Measurements from ENCODE around the gene IRF6. TPM values are rescaled to one million over a fixed set of nuclear protein-coding genes. Genes with fewer than 3 reads are reported as not detected.
A peak's percentile ranks its signal among the peaks of the same experiment; 100 is the strongest.

Gene IRF6
- total and polyA plus RNA-seq, 5 donors from 2014 or later: 0.21 to 1.9 (median 0.86) TPM

DNA sequence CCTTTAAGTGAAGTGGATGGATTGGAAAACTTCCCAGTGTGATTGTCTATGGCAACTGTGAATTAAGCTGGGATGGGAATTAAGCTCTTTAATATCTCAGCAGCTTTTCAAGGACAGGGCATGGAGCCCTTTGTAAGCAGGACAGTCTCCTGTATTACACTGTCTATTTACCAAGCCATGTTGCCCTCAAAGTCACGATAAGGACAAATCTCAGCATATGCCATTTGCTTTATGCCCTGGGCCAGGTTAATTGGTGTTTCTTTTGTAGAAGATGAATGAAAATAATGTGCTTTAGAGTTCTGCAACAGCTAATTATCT is 39.4 kb upstream of the IRF6 start:
- Histone ChIP-seq H3K27me3 (ENCODE audit: control insufficient read depth, insufficient read depth, low read length) (no peaks in the 10 kb centered on the region), H3K36me3 (ENCODE audit: control insufficient read depth, insufficient read depth, low read length) (peaks cover 88% of the 10 kb centered on the region), H3K9me3 (ENCODE audit: control insufficient read depth in 2 of 2, low read length in 2 of 2) (no peaks in the 10 kb centered on the region), H3K27ac (ENCODE audit: insufficient read depth, low read length, poor library complexity, severe bottlenecking) (no peak overlapping the region), H3K4me1 (ENCODE audit: control insufficient read depth, insufficient read depth, low read length, poor library complexity, severe bottlenecking) (no peaks in the 10 kb centered on the region), H3K4me3 (ENCODE audit: low read depth, low read length) (no peak overlapping the region)
- Mint-ChIP-seq H3K36me3 (peaks cover 58% of the 10 kb centered on the region), H3K27ac (no peak overlapping the region), H3K27me3 (no peaks in the 10 kb centered on the region), H3K9me3 (no peaks in the 10 kb centered on the region), H3K4me1 (peaks cover 4 to 30% (median 16%) of the 10 kb centered on the region in 4 donors), H3K4me3 (no peak overlapping the region)
- no peak for ATAC-seq (ENCODE audit: low read depth in 2 of 2)
- no peak for DNase-seq

DNA sequence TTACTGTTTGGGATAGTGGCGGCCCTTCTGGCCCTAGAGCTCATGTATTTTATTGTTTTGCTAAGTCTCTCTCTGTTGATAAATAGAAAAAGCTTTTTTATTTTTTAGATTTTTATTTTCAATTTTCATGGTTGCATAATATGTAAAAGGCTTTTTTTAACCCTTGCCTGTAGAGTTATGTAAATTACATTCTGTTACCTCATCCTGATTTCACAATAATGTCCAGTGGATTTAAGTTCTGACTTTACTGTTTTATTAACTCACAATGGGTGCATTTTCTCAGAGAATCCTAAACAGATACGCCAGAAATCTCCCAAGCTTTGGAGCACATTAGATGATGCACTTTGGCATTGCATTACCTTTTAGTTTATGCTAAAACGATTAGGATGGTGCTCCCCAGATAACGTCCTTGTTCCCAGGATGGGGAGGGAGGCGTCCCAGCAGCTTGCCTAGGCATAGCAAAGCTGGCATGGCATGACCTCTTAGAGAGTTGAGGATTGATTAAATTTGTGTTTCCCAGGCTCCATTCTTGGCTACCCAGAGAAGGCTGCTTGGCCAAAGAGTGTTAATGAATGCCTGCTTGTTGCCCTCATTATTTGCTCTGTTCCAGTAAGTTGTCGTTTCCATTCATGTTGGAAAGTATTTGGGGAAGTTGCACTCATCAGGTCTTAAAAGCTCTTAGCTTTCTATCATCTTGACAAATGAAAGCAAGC is 38.9 kb upstream of the IRF6 start:
- H3K27me3 Mint-ChIP-seq: no peaks in the 10 kb centered on the region
- no peaks in the 10 kb centered on the region for H3K27me3 ChIP-seq (ENCODE audit: control insufficient read depth, insufficient read depth, low read length)
- H3K9me3 ChIP-seq (ENCODE audit: control insufficient read depth in 2 of 2, low read length in 2 of 2): no peaks in the 10 kb centered on the region
- H3K36me3 ChIP-seq (ENCODE audit: control insufficient read depth, insufficient read depth, low read length): peaks cover 88% of the 10 kb centered on the region
- ATAC-seq (ENCODE audit: low read depth in 2 of 2) (no peak), DNase-seq (no peak)
- H3K36me3 Mint-ChIP-seq: peaks cover 57% of the 10 kb centered on the region
- peaks cover 9 to 30% (median 21%) of the 10 kb centered on the region in 4 donors for H3K4me1 Mint-ChIP-seq
- no peak overlapping the region for H3K4me3 Mint-ChIP-seq
- H3K27ac ChIP-seq (ENCODE audit: insufficient read depth, low read length, poor library complexity, severe bottlenecking): no peak overlapping the region
- H3K4me3 ChIP-seq (ENCODE audit: low read depth, low read length): no peak overlapping the region
- H3K4me1 ChIP-seq (ENCODE audit: control insufficient read depth, insufficient read depth, low read length, poor library complexity, severe bottlenecking): no peaks in the 10 kb centered on the region
- no peaks in the 10 kb centered on the region for H3K9me3 Mint-ChIP-seq
- H3K27ac Mint-ChIP-seq: peak overlapping the region in 1 of 3 donors; percentile 17

DNA sequence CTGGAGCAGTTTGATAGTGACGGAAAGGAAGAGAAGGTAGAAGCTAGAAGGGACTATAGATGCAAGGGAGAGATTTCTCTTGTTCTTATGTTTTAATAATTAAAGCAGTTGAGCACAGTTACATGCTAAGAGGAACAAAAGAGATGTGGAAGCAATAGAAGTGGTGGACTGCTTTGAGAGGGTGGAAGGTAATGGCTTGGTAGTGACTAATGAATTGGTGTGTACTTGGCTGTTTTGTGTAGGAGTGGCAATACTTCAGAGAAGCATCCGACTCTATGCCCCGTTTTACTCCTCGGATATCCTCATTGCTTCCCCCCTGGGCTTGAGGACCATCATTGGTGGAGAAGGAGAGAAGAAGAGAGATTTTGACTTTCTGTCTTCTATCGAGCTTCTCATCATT is 34.7 kb upstream of the IRF6 start:
- no peaks in the 10 kb centered on the region for H3K4me1 ChIP-seq (ENCODE audit: control insufficient read depth, insufficient read depth, low read length, poor library complexity, severe bottlenecking)
- H3K36me3 ChIP-seq (ENCODE audit: control insufficient read depth, insufficient read depth, low read length): peaks cover 96% of the 10 kb centered on the region
- H3K27me3 Mint-ChIP-seq: no peaks in the 10 kb centered on the region
- H3K4me3 ChIP-seq (ENCODE audit: low read depth, low read length): no peak overlapping the region
- H3K4me1 Mint-ChIP-seq: peaks cover 18 to 23% (median 21%) of the 10 kb centered on the region in 4 donors
- H3K27ac ChIP-seq (ENCODE audit: insufficient read depth, low read length, poor library complexity, severe bottlenecking): no peak overlapping the region
- H3K9me3 Mint-ChIP-seq: no peaks in the 10 kb centered on the region
- DNase-seq (no peak), ATAC-seq (ENCODE audit: low read depth in 2 of 2) (no peak)
- H3K4me3 Mint-ChIP-seq: no peak overlapping the region
- H3K9me3 ChIP-seq (ENCODE audit: control insufficient read depth in 2 of 2, low read length in 2 of 2): no peaks in the 10 kb centered on the region
- peaks cover 77% of the 10 kb centered on the region for H3K36me3 Mint-ChIP-seq
- peak overlapping the region; percentile 27 to 76 (median 51) for H3K27ac Mint-ChIP-seq
- no peaks in the 10 kb centered on the region for H3K27me3 ChIP-seq (ENCODE audit: control insufficient read depth, insufficient read depth, low read length)

DNA sequence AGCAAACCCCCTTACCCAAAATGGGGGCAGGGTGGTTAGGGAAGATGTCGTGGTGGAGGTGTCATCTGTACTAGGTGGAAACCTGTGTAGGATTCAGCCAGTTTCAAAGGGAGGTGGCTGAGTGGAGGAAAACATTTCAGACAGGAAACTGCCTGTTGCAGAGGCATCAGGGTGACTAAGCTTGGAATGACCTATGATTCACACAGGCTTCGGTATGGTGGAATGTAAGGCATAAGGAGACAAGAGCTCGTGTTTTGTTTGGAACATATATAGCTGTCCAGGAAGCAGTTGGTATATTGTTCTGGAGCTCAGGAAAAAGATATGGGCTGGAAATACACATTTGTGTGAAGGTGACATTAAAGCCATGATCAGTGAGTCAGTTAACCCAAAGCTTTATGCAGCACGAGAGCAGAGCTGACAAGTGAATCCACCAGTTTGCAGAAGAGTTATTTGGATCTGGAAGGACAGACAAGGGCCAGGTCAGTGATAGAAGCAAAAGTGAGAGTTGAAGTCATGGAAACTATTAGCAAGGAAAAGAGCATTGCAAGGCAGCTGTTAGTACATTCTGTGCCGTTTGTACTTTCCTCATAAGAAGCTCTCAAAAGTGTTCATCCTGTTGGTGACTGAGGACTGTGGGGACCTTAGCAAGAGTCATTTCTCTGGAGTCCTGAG is 34.1 kb upstream of the IRF6 start:
- H3K4me3 Mint-ChIP-seq: no peak overlapping the region

DNA sequence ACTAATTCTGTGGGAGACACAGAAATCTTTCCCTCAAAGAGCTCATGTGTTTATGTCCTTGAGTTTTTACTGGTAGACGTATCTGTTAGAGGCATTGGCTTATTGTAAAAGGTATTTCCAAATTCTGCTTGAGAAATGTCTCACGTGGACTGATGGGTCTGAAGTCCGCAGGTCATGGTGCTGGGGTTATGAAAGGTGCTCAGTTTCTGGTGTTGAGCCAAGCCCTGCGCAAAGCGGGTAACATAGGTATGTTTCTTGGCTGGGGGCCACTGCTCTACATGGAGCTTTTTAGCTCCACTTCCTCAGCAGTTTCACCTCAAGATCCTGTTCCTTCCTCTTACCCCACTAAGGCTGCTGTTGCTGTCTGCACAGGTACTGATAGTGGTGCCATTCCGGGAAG is 32.6 kb upstream of the IRF6 start:
- DNase-seq (no peak), ATAC-seq (ENCODE audit: low read depth in 2 of 2) (no peak)
- no peaks in the 10 kb centered on the region for H3K9me3 Mint-ChIP-seq
- H3K36me3 ChIP-seq (ENCODE audit: control insufficient read depth, insufficient read depth, low read length): peaks cover 99% of the 10 kb centered on the region
- H3K9me3 ChIP-seq (ENCODE audit: control insufficient read depth in 2 of 2, low read length in 2 of 2): no peaks in the 10 kb centered on the region
- H3K27me3 Mint-ChIP-seq: no peaks in the 10 kb centered on the region
- no peak overlapping the region for H3K4me3 ChIP-seq (ENCODE audit: low read depth, low read length)
- peaks cover 26 to 33% (median 32%) of the 10 kb centered on the region in 4 donors for H3K4me1 Mint-ChIP-seq
- H3K27ac Mint-ChIP-seq: peak overlapping the region in 1 of 3 donors; percentile 38
- H3K4me3 Mint-ChIP-seq: no peak overlapping the region
- H3K27ac ChIP-seq (ENCODE audit: insufficient read depth, low read length, poor library complexity, severe bottlenecking): no peak overlapping the region
- H3K36me3 Mint-ChIP-seq: peaks cover 81% of the 10 kb centered on the region
- H3K4me1 ChIP-seq (ENCODE audit: control insufficient read depth, insufficient read depth, low read length, poor library complexity, severe bottlenecking): no peaks in the 10 kb centered on the region
- H3K27me3 ChIP-seq (ENCODE audit: control insufficient read depth, insufficient read depth, low read length): no peaks in the 10 kb centered on the region

More for the DNA sequence above, 34.1 kb upstream of the IRF6 start:
- Histone ChIP-seq H3K4me1 (ENCODE audit: control insufficient read depth, insufficient read depth, low read length, poor library complexity, severe bottlenecking) (no peaks in the 10 kb centered on the region), H3K9me3 (ENCODE audit: control insufficient read depth in 2 of 2, low read length in 2 of 2) (no peaks in the 10 kb centered on the region), H3K4me3 (ENCODE audit: low read depth, low read length) (no peak overlapping the region), H3K27ac (ENCODE audit: insufficient read depth, low read length, poor library complexity, severe bottlenecking) (no peak overlapping the region), H3K36me3 (ENCODE audit: control insufficient read depth, insufficient read depth, low read length) (peaks cover 97% of the 10 kb centered on the region), H3K27me3 (ENCODE audit: control insufficient read depth, insufficient read depth, low read length) (no peaks in the 10 kb centered on the region)
- H3K36me3 Mint-ChIP-seq: peaks cover 78% of the 10 kb centered on the region
- no peaks in the 10 kb centered on the region for H3K27me3 Mint-ChIP-seq
- peaks cover 21 to 27% (median 22%) of the 10 kb centered on the region in 4 donors for H3K4me1 Mint-ChIP-seq
- DNase-seq (no peak), ATAC-seq (ENCODE audit: low read depth in 2 of 2) (no peak)
- peak overlapping the region; percentile 38 to 76 (median 51) for H3K27ac Mint-ChIP-seq
- no peaks in the 10 kb centered on the region for H3K9me3 Mint-ChIP-seq

DNA sequence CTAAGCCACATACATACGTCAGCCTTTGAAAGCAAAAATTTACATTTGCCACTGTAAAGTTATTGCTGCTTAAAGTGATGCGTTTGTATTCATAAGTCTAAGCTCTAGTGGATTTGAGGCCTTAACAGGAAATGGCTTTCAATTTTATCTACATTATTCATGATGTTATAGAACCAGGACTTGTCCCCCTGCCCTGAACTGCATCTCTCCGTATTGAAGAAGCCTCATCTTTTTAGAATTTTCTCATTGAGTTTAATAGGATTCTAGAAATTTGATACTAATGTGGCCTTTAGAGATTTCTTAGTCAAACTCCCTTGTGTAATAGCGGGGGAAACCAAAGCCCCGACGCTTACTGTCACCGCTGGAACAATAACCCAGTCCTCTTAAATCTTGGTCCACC is 31.7 kb upstream of the IRF6 start:
- no peak overlapping the region for H3K4me3 ChIP-seq (ENCODE audit: low read depth, low read length)
- Mint-ChIP-seq H3K9me3 (no peaks in the 10 kb centered on the region), H3K36me3 (peaks cover 81% of the 10 kb centered on the region), H3K4me3 (no peak overlapping the region), H3K27me3 (no peaks in the 10 kb centered on the region), H3K27ac (no peak overlapping the region), H3K4me1 (peaks cover 26 to 33% (median 32%) of the 10 kb centered on the region in 4 donors)
- H3K4me1 ChIP-seq (ENCODE audit: control insufficient read depth, insufficient read depth, low read length, poor library complexity, severe bottlenecking): no peaks in the 10 kb centered on the region
- H3K27ac ChIP-seq (ENCODE audit: insufficient read depth, low read length, poor library complexity, severe bottlenecking): no peak overlapping the region
- no peaks in the 10 kb centered on the region for H3K9me3 ChIP-seq (ENCODE audit: control insufficient read depth in 2 of 2, low read length in 2 of 2)
- ATAC-seq (ENCODE audit: low read depth in 2 of 2) (no peak), DNase-seq (no peak)
- H3K27me3 ChIP-seq (ENCODE audit: control insufficient read depth, insufficient read depth, low read length): no peaks in the 10 kb centered on the region
- peaks cover 100% of the 10 kb centered on the region for H3K36me3 ChIP-seq (ENCODE audit: control insufficient read depth, insufficient read depth, low read length)

DNA sequence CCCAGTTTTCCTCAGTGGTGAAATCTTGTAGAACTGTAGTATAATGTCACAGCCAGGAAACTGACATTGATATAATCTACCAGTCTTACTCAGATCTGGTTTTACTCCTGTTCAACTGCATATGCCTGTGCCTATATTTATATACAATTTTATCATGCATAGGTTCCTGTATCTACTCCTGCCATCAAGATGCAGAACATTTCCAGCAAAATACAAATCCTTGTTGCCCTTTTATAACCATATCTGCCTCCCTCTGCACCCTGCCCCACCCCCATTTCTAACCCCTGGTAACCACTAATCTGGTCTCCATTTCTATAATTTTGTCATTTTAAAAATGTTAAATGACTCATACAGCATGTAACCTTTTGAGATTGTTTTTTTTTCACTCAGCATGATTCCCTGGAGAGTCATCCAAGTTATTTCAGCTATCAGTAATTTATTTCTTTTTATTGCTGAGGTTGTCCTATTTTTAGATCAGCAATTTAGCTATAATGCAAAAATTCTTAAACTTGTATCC is 29.9 kb upstream of the IRF6 start:
- ATAC-seq (ENCODE audit: low read depth in 2 of 2): no peak
- Mint-ChIP-seq H3K27me3 (no peaks in the 10 kb centered on the region), H3K36me3 (peaks cover 77% of the 10 kb centered on the region)

More for the DNA sequence above, 29.9 kb upstream of the IRF6 start:
- Histone ChIP-seq H3K4me3 (ENCODE audit: low read depth, low read length) (no peak overlapping the region), H3K27me3 (ENCODE audit: control insufficient read depth, insufficient read depth, low read length) (no peaks in the 10 kb centered on the region), H3K4me1 (ENCODE audit: control insufficient read depth, insufficient read depth, low read length, poor library complexity, severe bottlenecking) (no peaks in the 10 kb centered on the region), H3K36me3 (ENCODE audit: control insufficient read depth, insufficient read depth, low read length) (peaks cover 100% of the 10 kb centered on the region), H3K27ac (ENCODE audit: insufficient read depth, low read length, poor library complexity, severe bottlenecking) (no peak overlapping the region), H3K9me3 (ENCODE audit: control insufficient read depth in 2 of 2, low read length in 2 of 2) (no peaks in the 10 kb centered on the region)
- Mint-ChIP-seq H3K4me1 (peaks cover 24 to 37% (median 35%) of the 10 kb centered on the region in 4 donors), H3K4me3 (no peak overlapping the region), H3K27ac (no peak overlapping the region), H3K9me3 (no peaks in the 10 kb centered on the region)
- DNase-seq: no peak

All from CD4-positive, CD25-positive, alpha-beta regulatory T cell (primary cell).